ENCODE data around the gene PRKCA.
"Not testable (repeated sequence)": the region's sequence is repeated elsewhere in the genome, so short reads cannot be mapped to it uniquely, and the experiment has no call there.

The PRKCA gene

DNA sequence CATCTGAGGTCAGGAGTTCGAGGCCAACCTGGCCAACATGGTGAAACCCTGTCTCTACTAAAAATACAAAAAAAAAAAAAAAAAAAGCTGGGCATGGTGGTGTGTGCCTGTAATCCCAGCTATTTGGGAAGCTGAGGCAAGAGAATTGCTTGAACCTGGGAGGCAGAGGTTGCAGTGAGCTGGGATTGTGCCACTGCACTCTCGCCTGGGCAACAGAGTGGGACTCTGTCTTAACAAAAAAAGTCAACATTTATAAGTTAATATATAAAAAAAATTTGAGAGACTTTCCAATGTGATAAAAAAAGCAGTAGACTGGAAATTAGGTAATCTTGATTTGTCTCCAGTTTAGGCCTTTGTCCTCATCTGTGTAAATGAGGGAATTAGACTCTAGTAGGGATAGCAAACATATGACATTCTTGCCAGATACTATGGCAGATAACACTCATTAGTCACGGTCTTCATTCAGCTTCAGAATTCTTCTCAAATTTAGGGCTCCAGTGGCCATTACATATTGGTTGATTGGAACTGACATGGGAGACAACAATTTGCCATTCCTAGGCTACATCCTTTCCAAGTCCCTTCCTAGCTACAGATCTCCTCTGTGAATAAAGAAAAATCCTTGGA lies 22.1 kb downstream of the PRKCA start:
- DNase-seq (ENCODE audit: low read depth in 3 of 3): not testable (repeated sequence)

GRCh38 chr17:66326476-66327047 lies 24.1 kb downstream of the PRKCA start:
- DNase-seq (ENCODE audit: low read depth in 3 of 3): no peak

GRCh38 chr17:66330646-66331037 lies 28.2 kb downstream of the PRKCA start:
- DNase-seq (ENCODE audit: low read depth in 3 of 3): no peak

GRCh38 chr17:66331038-66331816 lies 28.8 kb downstream of the PRKCA start:
- no peak for DNase-seq (ENCODE audit: low read depth in 3 of 3)

- DNase-seq (ENCODE audit: low read depth in 3 of 3): no peak
These were observed 33.4 kb downstream of the PRKCA start for GRCh38 chr17:66335797-66336196.

- no peak for DNase-seq (ENCODE audit: low read depth in 3 of 3)
These were observed 34.9 kb downstream of the PRKCA start for GRCh38 chr17:66337268-66337667.

DNA sequence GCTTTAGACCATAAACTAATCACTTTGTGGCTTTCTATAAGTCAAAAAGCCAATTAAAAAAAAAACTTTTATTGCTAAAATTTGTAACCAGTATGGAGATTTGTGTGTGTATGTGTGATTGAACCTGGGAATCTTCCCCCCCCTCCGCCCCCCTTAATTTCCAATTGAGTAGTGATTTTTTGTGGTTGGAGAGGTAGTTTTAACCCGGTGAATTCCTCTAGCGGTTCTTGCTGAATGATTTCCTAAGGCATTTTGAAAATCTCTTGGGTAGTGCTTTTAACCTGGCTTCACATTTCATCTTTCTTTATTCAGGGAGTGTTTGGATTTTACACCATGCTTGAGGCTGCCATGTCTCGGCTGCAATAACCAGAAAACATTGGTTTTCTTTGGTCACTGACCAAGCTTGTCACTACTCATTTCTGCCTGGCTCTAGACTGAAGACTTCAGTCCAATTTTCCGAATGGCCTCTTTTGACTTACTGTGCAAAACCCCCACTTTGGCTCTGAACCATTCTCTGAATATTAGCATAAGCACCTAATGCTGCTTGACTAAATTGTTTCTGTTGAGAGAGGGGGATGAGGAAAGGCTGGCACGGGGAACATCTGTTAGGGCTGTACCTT lies 35.6 kb downstream of the PRKCA start:
- no peak for DNase-seq (ENCODE audit: low read depth in 3 of 3)

GRCh38 chr17:66338937-66339336 lies 36.5 kb downstream of the PRKCA start:
- no peak for DNase-seq (ENCODE audit: low read depth in 3 of 3)

DNA sequence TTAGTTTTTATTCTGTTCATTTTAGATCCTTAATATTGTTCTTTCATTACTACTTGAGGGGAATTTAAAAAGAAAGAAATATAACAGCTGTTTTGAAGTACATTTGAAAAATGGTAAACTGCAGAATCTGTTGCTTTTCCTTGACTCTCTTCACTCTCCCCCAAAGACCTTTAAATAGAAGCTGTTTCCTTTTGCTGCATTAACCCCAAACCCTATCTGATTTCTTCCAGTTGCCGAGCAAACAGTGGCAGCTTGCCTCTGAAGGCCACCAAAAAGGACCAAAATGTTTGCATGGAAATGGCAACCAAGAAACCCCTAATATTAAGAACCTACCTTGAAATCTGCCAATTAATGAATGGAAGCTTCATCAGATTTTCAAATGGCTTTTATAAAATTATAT lies 37.1 kb downstream of the PRKCA start:
- no peak for DNase-seq (ENCODE audit: low read depth in 3 of 3)

DNA sequence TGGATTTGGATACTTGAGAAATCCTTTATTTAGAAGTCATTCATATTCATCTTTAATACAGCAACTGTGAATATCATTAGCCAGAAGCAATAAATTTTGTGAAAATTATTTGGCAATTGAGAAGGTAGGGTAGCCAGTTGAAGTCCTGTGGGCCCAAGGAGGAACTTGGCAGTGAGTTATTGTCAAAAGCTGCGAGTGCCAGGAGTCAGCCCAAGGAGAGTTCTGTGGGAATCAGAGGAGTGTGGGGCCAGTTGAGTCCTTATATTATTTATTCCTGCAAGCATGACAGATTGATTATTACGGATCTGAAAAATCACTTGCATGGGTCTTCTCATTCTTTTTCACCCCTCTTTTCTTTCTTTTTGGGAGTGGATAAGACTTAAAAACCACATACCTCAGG lies 38.3 kb downstream of the PRKCA start:
- DNase-seq (ENCODE audit: low read depth in 3 of 3): no peak

DNA sequence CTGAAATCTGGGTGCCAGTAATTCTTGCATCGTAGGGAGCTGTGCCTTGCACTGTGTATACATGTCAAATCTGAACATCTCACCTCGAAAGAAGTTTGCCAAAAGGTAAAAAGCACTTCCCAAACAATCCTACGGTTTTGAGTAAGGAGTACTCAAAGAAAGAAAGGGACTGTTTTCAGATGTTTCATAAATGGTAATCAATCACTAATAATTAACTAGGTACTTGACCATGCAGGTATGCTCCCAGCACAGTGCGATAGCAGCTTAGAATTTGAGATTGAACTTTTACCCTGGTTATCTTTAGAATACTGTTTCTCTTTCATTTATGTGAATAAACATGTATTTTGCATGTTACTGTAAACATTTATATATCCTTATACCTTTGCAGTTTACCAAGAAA lies 39.0 kb downstream of the PRKCA start:
- DNase-seq (ENCODE audit: low read depth in 3 of 3): no peak

- DNase-seq (ENCODE audit: low read depth in 3 of 3): not testable (repeated sequence)
These were observed 39.9 kb downstream of the PRKCA start for GRCh38 chr17:66342263-66342662.

- DNase-seq (ENCODE audit: low read depth in 3 of 3): no peak
These were observed 41.2 kb downstream of the PRKCA start for GRCh38 chr17:66343531-66344078.

- no peak for DNase-seq (ENCODE audit: low read depth in 3 of 3)
These were observed 42.1 kb downstream of the PRKCA start for GRCh38 chr17:66344473-66344872.

DNA sequence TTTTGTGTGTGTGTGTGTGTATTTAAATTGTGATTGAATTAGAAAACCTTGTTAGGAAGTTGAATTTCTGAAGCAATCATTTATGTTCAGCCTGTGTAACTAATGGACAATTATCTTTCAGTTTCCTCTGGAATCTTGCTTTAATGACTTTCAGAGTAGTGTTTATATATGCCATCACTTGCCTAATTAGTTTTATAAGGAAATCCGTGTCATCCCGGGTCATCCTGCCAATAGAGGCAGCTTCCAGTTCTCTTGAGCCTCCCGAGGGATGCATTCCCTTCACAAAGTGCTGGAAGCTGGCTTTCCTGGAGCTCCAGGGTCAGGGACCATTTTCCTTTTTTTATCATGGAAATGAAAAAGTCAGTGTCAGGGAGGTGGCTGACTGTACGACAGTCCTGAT lies 42.9 kb downstream of the PRKCA start:
- no peak for DNase-seq (ENCODE audit: low read depth in 3 of 3)

DNA sequence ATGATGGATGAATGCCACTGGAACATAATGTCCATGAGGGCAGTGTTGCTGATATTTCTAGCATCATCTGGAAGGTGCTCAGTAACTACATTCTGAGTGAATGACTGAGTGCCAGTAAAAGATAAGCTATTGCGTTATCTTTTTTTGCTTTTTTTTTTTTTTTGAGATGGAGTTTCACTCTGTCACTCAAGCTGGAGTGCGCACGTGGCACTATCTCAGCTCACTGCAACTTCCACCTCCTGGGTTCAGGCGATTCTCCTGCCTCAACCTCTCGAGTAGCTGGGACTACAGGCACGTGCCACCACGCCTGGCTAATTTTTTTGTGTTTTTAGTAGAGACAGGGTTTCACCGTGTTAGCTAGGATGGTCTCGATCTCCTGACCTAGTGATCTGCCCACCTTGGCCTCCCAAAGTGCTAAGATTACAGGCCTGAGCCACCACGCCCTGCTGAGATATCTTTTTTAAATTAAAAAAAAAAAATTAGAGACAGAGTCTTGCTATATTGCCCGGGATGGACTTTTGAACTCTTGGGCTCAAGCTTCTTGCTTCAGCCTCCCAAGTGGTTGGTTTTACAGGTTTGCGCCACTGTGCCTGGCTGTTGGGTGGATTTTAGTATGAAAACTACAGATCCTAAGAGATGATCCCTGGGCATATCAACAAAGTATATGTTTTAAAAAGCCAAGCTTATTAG lies 43.7 kb downstream of the PRKCA start:
- not testable (repeated sequence) for DNase-seq (ENCODE audit: low read depth in 3 of 3)

DNA sequence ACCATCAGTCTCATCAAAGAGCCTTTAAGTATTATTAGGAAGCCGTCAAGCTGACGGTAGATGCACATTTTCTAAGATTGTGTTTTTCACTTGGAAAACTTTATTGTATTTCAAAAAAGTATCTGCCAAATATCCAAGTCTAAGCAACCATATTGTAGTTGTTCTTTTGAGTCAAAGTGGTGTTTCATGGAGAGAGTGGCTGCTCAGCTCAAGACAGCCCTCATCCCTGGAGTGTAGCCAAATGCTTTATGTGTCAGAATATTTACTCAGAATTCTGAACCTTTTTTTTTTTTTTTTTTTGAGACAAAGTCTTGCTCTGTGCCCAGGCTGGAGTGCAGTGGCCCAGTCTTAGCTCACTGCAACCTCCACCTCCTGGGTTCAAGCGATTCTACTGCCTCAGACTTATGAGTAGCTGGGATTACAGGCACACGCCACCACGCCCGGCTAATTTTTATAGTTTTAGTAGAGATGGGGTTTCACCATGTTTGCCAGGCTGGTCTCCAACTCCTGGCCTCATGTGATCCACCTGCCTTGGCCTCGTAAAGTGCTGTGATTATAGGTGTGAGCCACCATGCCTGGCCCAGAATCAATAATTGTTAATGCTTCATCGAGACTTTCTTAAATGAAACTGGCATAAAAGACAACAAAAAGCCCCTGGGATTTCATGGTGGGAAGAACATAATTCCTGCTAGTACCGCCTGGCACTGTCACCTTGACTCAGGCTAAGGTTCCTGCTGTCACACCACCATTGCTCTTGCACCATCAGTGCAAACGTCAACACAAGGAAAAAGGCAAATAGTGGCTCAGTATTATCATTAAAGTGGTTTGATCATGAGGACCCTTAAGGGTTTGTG lies 45.5 kb downstream of the PRKCA start:
- DNase-seq (ENCODE audit: low read depth in 3 of 3): no peak

- peak in 1 of 3 experiments; percentile 33 for DNase-seq (ENCODE audit: low read depth in 3 of 3)
These were observed 46.3 kb downstream of the PRKCA start for GRCh38 chr17:66348584-66349165.

- DNase-seq (ENCODE audit: low read depth in 3 of 3): no peak
These were observed 47.3 kb downstream of the PRKCA start for GRCh38 chr17:66349521-66350254.

DNA sequence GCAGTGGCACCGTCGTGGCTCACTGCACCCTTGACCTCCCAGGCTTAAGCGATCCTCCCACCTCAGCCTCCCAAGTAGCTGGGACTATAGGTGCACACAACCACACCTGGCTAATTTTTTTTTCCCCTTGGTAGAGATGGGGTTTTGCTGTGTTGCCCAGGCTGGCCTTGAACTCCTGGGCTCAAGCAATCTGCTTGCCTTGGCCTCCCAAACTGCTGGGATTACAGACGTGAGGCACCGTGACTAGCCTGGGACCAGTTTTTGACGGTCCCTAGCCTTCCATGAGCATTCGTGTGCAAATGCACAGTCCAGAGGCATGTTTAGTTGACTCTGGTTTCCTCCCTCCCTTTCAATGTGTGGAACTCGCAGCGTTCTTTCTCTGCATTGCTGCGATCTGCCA lies 48.2 kb downstream of the PRKCA start:
- not testable (repeated sequence) for DNase-seq (ENCODE audit: low read depth in 3 of 3)
